ENCODE data around the gene SMIM24.
A peak's percentile ranks its signal among the peaks of the same experiment; 100 is the strongest.

Gene SMIM24

GRCh38 chr19:3483226-3483628 is 2.9 kb upstream of the SMIM24 start, which contains the start of gene SMIM44:
SMIM44 (minus strand) TSS chr19:3483441; CDS start chr19:3483403, 38 bp downstream.
- TF ChIP-seq ZBTB7A (IDR thresholded peaks at IDR 0.05; ENCODE audit: low read depth) (0 out of 2 replicates have a peak, but pooled peaks have one; percentile 22), CEBPB (IDR thresholded peaks at IDR 0.05) (no peak)

GRCh38 chr19:3482507-3483225 is 2.3 kb upstream of the SMIM24 start:
- TF ChIP-seq TEAD4 (IDR thresholded peaks at IDR 0.05): no peak
- TF ChIP-seq TAF1 (IDR thresholded peaks at IDR 0.05; ENCODE audit: low read depth): no peak
- 0 out of 2 replicates have a peak, but pooled peaks have one; percentile 52 for TF ChIP-seq ZBTB7A (IDR thresholded peaks at IDR 0.05; ENCODE audit: low read depth)
- TF ChIP-seq NFIC (IDR thresholded peaks at IDR 0.05): peak; percentile 70

- no peak for TF ChIP-seq EP300 (IDR thresholded peaks at IDR 0.05; ENCODE audit: borderline replicate concordance)
- TF ChIP-seq USF1 (IDR thresholded peaks at IDR 0.05): no peak
- TF ChIP-seq TCF12 (IDR thresholded peaks at IDR 0.05; ENCODE audit: low read depth): no peak
- TF ChIP-seq TEAD4 (IDR thresholded peaks at IDR 0.05): no peak
- no peak for TF ChIP-seq TAF1 (IDR thresholded peaks at IDR 0.05; ENCODE audit: low read depth)
- no peak for TF ChIP-seq NFIC (IDR thresholded peaks at IDR 0.05)
- no peak for TF ChIP-seq REST (IDR thresholded peaks at IDR 0.05; ENCODE audit: low read depth)
- TF ChIP-seq FOXM1 (IDR thresholded peaks at IDR 0.05; ENCODE audit: borderline replicate concordance, low read depth): no peak
- TF ChIP-seq CEBPB (IDR thresholded peaks at IDR 0.05): no peak
- no peak for TF ChIP-seq ZBTB7A (IDR thresholded peaks at IDR 0.05; ENCODE audit: low read depth)
- no peak for TF ChIP-seq CREB1 (IDR thresholded peaks at IDR 0.05; ENCODE audit: low read depth)
- no peak for TF ChIP-seq RAD21 (IDR thresholded peaks at IDR 0.05; ENCODE audit: low read depth)
- no peak for TF ChIP-seq EGR1 (IDR thresholded peaks at IDR 0.05)
- no peak for TF ChIP-seq YY1 (IDR thresholded peaks at IDR 0.05; ENCODE audit: low read depth)
- no peak for TF ChIP-seq MAX (IDR thresholded peaks at IDR 0.05)
These were observed 1.1 kb upstream of the SMIM24 start for GRCh38 chr19:3481241-3482090.

GRCh38 chr19:3479834-3480215 is 500 bp downstream of the SMIM24 start:
- no peak for TF ChIP-seq CEBPB (IDR thresholded peaks at IDR 0.05)
- TF ChIP-seq EP300 (IDR thresholded peaks at IDR 0.05; ENCODE audit: borderline replicate concordance): no peak
- no peak for TF ChIP-seq EGR1 (IDR thresholded peaks at IDR 0.05)
- TF ChIP-seq TCF12 (IDR thresholded peaks at IDR 0.05; ENCODE audit: low read depth): no peak
- TF ChIP-seq FOXM1 (IDR thresholded peaks at IDR 0.05; ENCODE audit: borderline replicate concordance, low read depth): no peak
- TF ChIP-seq CREB1 (IDR thresholded peaks at IDR 0.05; ENCODE audit: low read depth): no peak
- TF ChIP-seq NFIC (IDR thresholded peaks at IDR 0.05): no peak
- TF ChIP-seq RAD21 (IDR thresholded peaks at IDR 0.05; ENCODE audit: low read depth): no peak
- no peak for TF ChIP-seq TEAD4 (IDR thresholded peaks at IDR 0.05)
- no peak for TF ChIP-seq TAF1 (IDR thresholded peaks at IDR 0.05; ENCODE audit: low read depth)
- no peak for TF ChIP-seq REST (IDR thresholded peaks at IDR 0.05; ENCODE audit: low read depth)
- TF ChIP-seq YY1 (IDR thresholded peaks at IDR 0.05; ENCODE audit: low read depth): no peak
- TF ChIP-seq MAX (IDR thresholded peaks at IDR 0.05): no peak
- no peak for TF ChIP-seq ZBTB7A (IDR thresholded peaks at IDR 0.05; ENCODE audit: low read depth)

GRCh38 chr19:3479177-3479833 is 1.0 kb downstream of the SMIM24 start:
- TF ChIP-seq REST (IDR thresholded peaks at IDR 0.05; ENCODE audit: low read depth) (no peak), EP300 (IDR thresholded peaks at IDR 0.05; ENCODE audit: borderline replicate concordance) (no peak), USF1 (IDR thresholded peaks at IDR 0.05) (no peak), TEAD4 (IDR thresholded peaks at IDR 0.05) (no peak), CREB1 (IDR thresholded peaks at IDR 0.05; ENCODE audit: low read depth) (no peak), TCF12 (IDR thresholded peaks at IDR 0.05; ENCODE audit: low read depth) (no peak), RAD21 (IDR thresholded peaks at IDR 0.05; ENCODE audit: low read depth) (no peak), YY1 (IDR thresholded peaks at IDR 0.05; ENCODE audit: low read depth) (no peak), FOXM1 (IDR thresholded peaks at IDR 0.05; ENCODE audit: borderline replicate concordance, low read depth) (no peak), CEBPB (IDR thresholded peaks at IDR 0.05) (no peak), ZBTB7A (IDR thresholded peaks at IDR 0.05; ENCODE audit: low read depth) (no peak), NFIC (IDR thresholded peaks at IDR 0.05) (no peak)
